GM12878 (cell line): ENCODE measurements around the gene S100A6. TPM values are rescaled to one million over a fixed set of nuclear protein-coding genes. Genes with fewer than 3 reads are reported as not detected.

Experiments used
- ATAC-seq: fragments of 200-7000 bp; cut with Tn5 transposase; 3 replicates; pipeline ENCODE4 v1.9.1; 2020; ENCODE audit warnings: mild to moderate bottlenecking, moderate library complexity
- BruUV-seq: library from RNA; stranded (reverse); fragments of 400-500 nt; replicated peaks from 2 replicates; lab custom pipeline; 2021; lab: Mats Ljungman, UMichigan
- CTCF ChIA-PET: fragments of 300-600 bp; sonication (Branson Sonifier 250); formaldehyde crosslinking; extraction: SDS; loops from one replicate; lab custom pipeline; 2021; ENCODE audit warnings: inconsistent platforms; lab: Yijun Ruan, JAX
- POLR2A ChIA-PET: fragments of 350-600 bp; formaldehyde crosslinking; extraction: SDS; loops from one replicate; lab custom pipeline; 2021; ENCODE audit warnings: inconsistent platforms; lab: Charles Lee
- RAD21 ChIA-PET: fragments of 300-600 bp; sonication (Branson Sonifier 250); formaldehyde crosslinking; loops from one replicate; lab custom pipeline; 2023; ENCODE audit warnings: antibody characterized with exemption; ENCODE audit not compliant: unreplicated experiment; lab: Charles Lee
- SMC1A ChIA-PET: fragments of 300-600 bp; sonication (Branson Sonifier 250); formaldehyde crosslinking; loops from one replicate; lab custom pipeline; 2023; ENCODE audit not compliant: unreplicated experiment, uncharacterized antibody; lab: Charles Lee
- DNase-seq: peaks from one replicate; pipeline ENCODE4 v3.0.0-alpha.2; 2011; ENCODE audit warnings: low read depth, low spot score
- FAIRE-seq: peaks from 3 replicates; lab custom pipeline; 2011; peaks lifted over from hg19 to GRCh38; lab: Jason Lieb, UNC
- H2AFZ ChIP-seq: 2 replicates; pipeline ENCODE4 v1.6.0; 2011; ENCODE audit warnings: low read depth, low read length, control low read depth; ENCODE audit not compliant: control insufficient read depth
- H3K27ac ChIP-seq: 2 replicates; pipeline ENCODE4 v1.5.1; 2011; ENCODE audit warnings: control low read depth; ENCODE audit not compliant: control insufficient read depth, insufficient read depth
- H3K27me3 ChIP-seq, 2 experiments: replicated peaks in 1 of 2; 2 replicates each; pipeline versions ENCODE4 v1.6.0 to v1.6.1; 2011; ENCODE audit warnings: low read length in 1 of 2; ENCODE audit not compliant: control insufficient read depth in 2 of 2, insufficient read depth in 2 of 2
- H3K36me3 ChIP-seq, 2 experiments: 2 replicates each; pipeline ENCODE4 v1.5.1; 2011; ENCODE audit warnings: low read length in 1 of 2; ENCODE audit not compliant: control insufficient read depth in 2 of 2, insufficient read depth in 2 of 2
- H3K4me1 ChIP-seq: 2 replicates; pipeline ENCODE4 v1.6.1; 2011; ENCODE audit warnings: mild to moderate bottlenecking, low read length, moderate library complexity, mixed read lengths; ENCODE audit not compliant: control insufficient read depth, insufficient read depth
- H3K4me2 ChIP-seq: 2 replicates; pipeline ENCODE4 v1.6.0; 2011; ENCODE audit warnings: control low read depth; ENCODE audit not compliant: control insufficient read depth, insufficient read depth
- H3K4me3 ChIP-seq: fragments of 200-600 bp; sonication (generic); 2 replicates; pipeline ENCODE4 v1.5.1; 2016
- H3K79me2 ChIP-seq: 2 replicates; pipeline ENCODE4 v1.6.0; 2011; ENCODE audit warnings: low read length; ENCODE audit not compliant: control insufficient read depth, insufficient read depth
- H3K9ac ChIP-seq: 2 replicates; pipeline ENCODE4 v1.8.0; 2011; ENCODE audit warnings: low read length, control low read depth, mixed read lengths; ENCODE audit not compliant: control insufficient read depth, insufficient read depth
- H3K9me3 ChIP-seq: replicated peaks from 3 replicates; pipeline ENCODE4 v1.5.1; 2011; ENCODE audit warnings: mild to moderate bottlenecking, low read length; ENCODE audit not compliant: control insufficient read depth, insufficient read depth
- H4K20me1 ChIP-seq: 2 replicates; pipeline ENCODE4 v1.6.0; 2011; ENCODE audit not compliant: control insufficient read depth, insufficient read depth
- CHD2 ChIP-seq: IDR thresholded peaks from 2 replicates; pipeline ENCODE4 v1.6.1; 2011; ENCODE audit warnings: low read depth, low read length, improper control_type of control experiment, borderline replicate concordance
- IKZF2 ChIP-seq, 2 experiments: fragments of 450-650 bp; IDR thresholded peaks; 2 replicates each; pipeline ENCODE4 v1.6.1; 2017; ENCODE audit warnings: mild to moderate bottlenecking in 2 of 2, moderate library complexity in 2 of 2
- MEF2A ChIP-seq: IDR thresholded peaks from 2 replicates; pipeline ENCODE4 v1.6.1; 2011; ENCODE audit warnings: low read depth, mild to moderate bottlenecking, low read length, moderate library complexity; ENCODE audit not compliant: insufficient read depth
- TBL1XR1 ChIP-seq: IDR thresholded peaks from 2 replicates; pipeline ENCODE4 v1.6.1; 2012; ENCODE audit warnings: low read depth, low read length, improper control_type of control experiment
- YY1 ChIP-seq: IDR thresholded peaks from 2 replicates; pipeline ENCODE4 v1.6.1; 2011; ENCODE audit warnings: low read depth, mild to moderate bottlenecking, low read length
- WGBS: methylation state at CpG from one replicate; pipeline ENCODE4 v1.1.6; 2016; ENCODE audit warnings: low lambda C conversion rate; ENCODE audit not compliant: insufficient replicate concordance, insufficient coverage; ENCODE audit errors: missing lambda C conversion rate; 5-methylcytosine and 5-hydroxymethylcytosine counted together
- in situ Hi-C: fragments of 300-500 bp; cut with MboI; formaldehyde crosslinking; loops from 9 replicates; pipeline ENCODE4 v1.14.3; 2018; ENCODE audit warnings: mixed read lengths
- intact Hi-C: fragments of 100-400 bp; cut with micrococcal nuclease; formaldehyde crosslinking; loops from one replicate; pipeline ENCODE4 v1.14.2; 2022; ENCODE audit not compliant: unreplicated experiment
- polyA plus RNA-seq, 11 experiments: library from polyadenylated mRNA; depleted of rRNA in 4 of 11; unstranded in 6 of 11; stranded (reverse) in 5 of 11; fragments of >200 nt; fragmentation: Nextera tagmentation in 4 of 11; fragmentation: Illumina TruSeq in 1 of 11; extraction: Ambion mirVana in 4 of 11; extraction: Trizol in 1 of 11; gene quantifications; 1 replicate in 1 of 11; 2 replicates in 10 of 11; pipeline versions ENCODE4 v1.2.1 to v1.2.3, GENCODE V29; 2011 to 2016; ENCODE audit warnings: inconsistent platforms in 2 of 11, missing spikeins in 2 of 11, low read depth in 1 of 11
- total RNA-seq, 4 experiments: library from RNA; depleted of rRNA in 3 of 4; stranded (reverse); fragments of >200 nt in 3 of 4; fragmentation: Illumina TruSeq in 1 of 4; extraction: Trizol in 1 of 4; gene quantifications; 2 replicates each; pipeline versions ENCODE4 v1.2.1 to v1.2.3, GENCODE V29; 2013 to 2021

Gene S100A6
- total and polyA plus RNA-seq, 10 of the 15 experiments (the other 5 are each of a cell fraction or from before 2014, with no cell fraction given) = 7.2 to 121 (median 45.7) TPM

DNA sequence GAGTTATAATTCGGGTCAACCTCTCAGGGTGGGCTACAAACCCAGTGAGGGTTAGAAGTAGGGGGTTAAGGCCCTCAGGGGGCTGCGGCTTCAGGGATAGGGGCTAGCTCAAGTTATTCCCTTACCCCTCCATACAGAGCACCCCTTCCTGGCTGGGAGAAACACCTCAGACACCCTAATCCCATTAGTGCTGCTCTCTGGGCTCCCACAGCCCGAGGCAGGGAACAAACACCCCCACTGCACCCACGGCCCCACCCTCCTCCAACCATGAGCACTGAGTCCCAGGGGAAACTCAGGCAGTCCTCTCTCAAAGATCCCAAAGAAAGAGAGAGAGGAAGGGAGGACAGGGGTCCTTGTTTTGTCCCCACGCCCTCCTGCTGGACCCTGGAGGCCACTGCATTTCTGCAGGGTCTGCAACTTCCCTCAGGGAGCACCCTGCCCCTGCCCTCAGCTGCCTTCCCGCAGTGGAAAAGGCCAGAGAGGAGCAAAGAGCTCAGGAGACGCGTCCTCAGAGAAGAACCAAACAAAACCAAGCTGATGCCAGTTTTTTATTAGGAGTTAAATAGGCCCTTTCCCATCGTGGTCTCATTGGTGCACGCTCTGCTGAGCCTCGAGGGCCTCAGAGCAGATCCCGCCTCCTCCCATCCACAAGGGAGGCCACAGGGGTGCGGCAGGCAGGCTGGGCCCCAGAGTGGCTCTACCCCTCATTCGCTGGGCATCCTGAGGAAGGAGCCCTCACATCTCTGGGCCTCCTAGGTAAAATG, 11.2 kb upstream of the S100A6 start:
- WGBS = 34% methylated on average over 14 of the region's 14 CpGs
- H3K9me3 ChIP-seq = no peaks in the 10 kb centered on the region
- no peak for ATAC-seq
- no peak overlapping the region for H3K4me3 ChIP-seq
- RAD21 ChIA-PET = interaction anchor here (3.5 kb wide), 1 partner anchor 12 kb away, joined by 38 read pairs; the partner anchor contains the start of gene S100A6
- no peaks in the 10 kb centered on the region for H3K27me3 ChIP-seq
- in situ Hi-C loops = no loop called here
- TF ChIP-seq YY1 (no peak), TBL1XR1 (no peak), IKZF2 (IDR thresholded peaks at IDR 0.05) (no peak), CHD2 (no peak), MEF2A (no peak)
- no TSS peak for BruUV-seq
- H4K20me1 ChIP-seq = no peaks in the 10 kb centered on the region
- POLR2A ChIA-PET = interaction anchor here (0.5 to 4.1 kb wide), 4 partner anchors 10 to 18 kb away, joined by 4 to 34 read pairs (median 18); partner anchors contain the start of genes S100A2 and S100A6
- no peak overlapping the region for H3K9ac ChIP-seq
- no peak overlapping the region for H3K27ac ChIP-seq
- H3K4me1 ChIP-seq = peaks cover 15% of the 10 kb centered on the region
- CTCF ChIA-PET = interaction anchor here (0.8 to 3.2 kb wide), 3 partner anchors 21 to 52 kb away, joined by 4 to 15 read pairs (median 11); no protein-coding TSS in a partner anchor
- H3K36me3 ChIP-seq = no peaks in the 10 kb centered on the region
- no peaks in the 10 kb centered on the region for H3K79me2 ChIP-seq
- intact Hi-C loops = no loop called here
- SMC1A ChIA-PET = interaction anchor here (1.0 to 3.4 kb wide), 6 partner anchors 12 to 21 kb away, joined by 3 to 18 read pairs (median 9); partner anchors contain the start of genes S100A2 and S100A6
- FAIRE-seq = no peak
- no peak for DNase-seq
- no peak overlapping the region for H2AFZ ChIP-seq
- H3K4me2 ChIP-seq = no peak overlapping the region
